Naive B cell (primary cell): ENCODE results near the gene KCNH4. TPM values are rescaled to one million over a fixed set of nuclear protein-coding genes. Genes with fewer than 3 reads are reported as not detected.
"Not testable (repeated sequence)": the region's sequence is repeated elsewhere in the genome, so short reads cannot be mapped to it uniquely, and the experiment has no call there.

Experiments
- ATAC-seq, 2 donors: fragments of 150-1000 bp; cut with Tn5 transposase; 2 replicates each; pipeline ENCODE4 v1.10.0; 2021; ENCODE audit warnings: low read depth in 2 of 2, mild to moderate bottlenecking in 2 of 2, moderate library complexity in 2 of 2
- DNase-seq: peaks from one replicate; pipeline ENCODE4 v3.0.0; 2022
- H3K27ac Mint-ChIP-seq, 6 donors: one replicate each; pipeline ENCODE4 v1.8.0; 2020 to 2022; ENCODE audit warnings: mild to moderate bottlenecking in 6 of 6, mixed read lengths in 6 of 6, moderate library complexity in 5 of 6, inconsistent platforms in 2 of 6
- H3K27me3 Mint-ChIP-seq, 3 donors: one replicate each; pipeline ENCODE4 v1.8.0; 2021 to 2022; ENCODE audit warnings: mixed read lengths in 3 of 3, mild to moderate bottlenecking in 1 of 3
- H3K36me3 Mint-ChIP-seq, 2 donors: one replicate each; pipeline ENCODE4 v1.8.0; 2020 to 2022; ENCODE audit warnings: mixed read lengths in 2 of 2, inconsistent platforms in 1 of 2, mild to moderate bottlenecking in 1 of 2
- H3K4me1 Mint-ChIP-seq, 3 donors: one replicate each; pipeline ENCODE4 v1.8.0; 2020 to 2022; ENCODE audit warnings: mixed read lengths in 3 of 3, inconsistent platforms in 1 of 3, mild to moderate bottlenecking in 1 of 3, moderate library complexity in 1 of 3
- H3K4me3 Mint-ChIP-seq, 8 donors: one replicate each; pipeline ENCODE4 v1.8.0; 2020 to 2022; ENCODE audit warnings: mild to moderate bottlenecking in 8 of 8, mixed read lengths in 8 of 8, moderate library complexity in 8 of 8, inconsistent platforms in 2 of 8
- H3K9me3 Mint-ChIP-seq, 7 donors: one replicate each; pipeline ENCODE4 v1.8.0; 2020 to 2022; ENCODE audit warnings: mixed read lengths in 7 of 7, mild to moderate bottlenecking in 5 of 7, inconsistent platforms in 2 of 7, moderate library complexity in 1 of 7
- polyA plus RNA-seq, 6 donors: library from polyadenylated mRNA; unstranded; fragments of 300-500 nt; fragmentation: Illumina TruSeq; gene quantifications; one replicate each; pipeline ENCODE4 v1.2.3, GENCODE V29; 2021; ENCODE audit warnings: low read depth in 6 of 6

KCNH4 gene
- polyA plus RNA-seq: under 1 TPM in 4 of 6 donors, not detected in 2; 0.09 to 0.17 (median 0.12) TPM

GRCh38 chr17:42180922-42181850 is at the start of gene KCNH4:
KCNH4 (minus strand) TSS chr17:42181142; CDS start chr17:42180945, 197 bp downstream.
- Mint-ChIP-seq H3K36me3 (no peaks in the 10 kb centered on the region), H3K9me3 (no peaks in the 10 kb centered on the region), H3K27ac (peak within 1 kb of the TSS in 5 of 6 donors; percentile 32 to 82 (median 58)), H3K4me1 (peaks cover 50 to 64% (median 55%) of the 10 kb centered on the region in 3 donors), H3K4me3 (peak within 1 kb of the TSS; percentile 69 to 87 (median 82)), H3K27me3 (peaks cover 0 to 8% (median 0%) of the 10 kb centered on the region in 3 donors)
- ATAC-seq (peak; percentile 44 to 56), DNase-seq (peak; percentile 83)

DNA sequence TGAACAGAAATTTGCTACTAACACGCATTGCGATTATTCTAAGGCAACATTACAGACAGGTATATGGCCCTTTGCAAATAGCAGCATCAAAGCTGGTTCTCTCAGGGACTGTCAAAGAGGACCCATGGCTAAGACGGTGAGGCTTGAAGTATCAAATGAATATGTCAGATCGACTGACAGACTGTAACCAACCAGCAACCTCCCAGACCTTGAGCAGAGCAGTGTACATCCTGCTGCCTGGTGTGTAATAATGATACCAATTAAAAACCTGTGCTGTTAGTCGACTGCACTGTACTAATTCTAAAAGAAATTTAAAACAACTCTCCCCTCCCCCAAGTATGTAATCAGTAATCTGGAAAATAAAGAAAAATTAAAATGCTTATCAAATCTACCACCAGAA is 49.3 kb upstream of the KCNH4 start:
- DNase-seq: no peak
- H3K27ac Mint-ChIP-seq: no peak overlapping the region
- no peak overlapping the region for H3K4me3 Mint-ChIP-seq

DNA sequence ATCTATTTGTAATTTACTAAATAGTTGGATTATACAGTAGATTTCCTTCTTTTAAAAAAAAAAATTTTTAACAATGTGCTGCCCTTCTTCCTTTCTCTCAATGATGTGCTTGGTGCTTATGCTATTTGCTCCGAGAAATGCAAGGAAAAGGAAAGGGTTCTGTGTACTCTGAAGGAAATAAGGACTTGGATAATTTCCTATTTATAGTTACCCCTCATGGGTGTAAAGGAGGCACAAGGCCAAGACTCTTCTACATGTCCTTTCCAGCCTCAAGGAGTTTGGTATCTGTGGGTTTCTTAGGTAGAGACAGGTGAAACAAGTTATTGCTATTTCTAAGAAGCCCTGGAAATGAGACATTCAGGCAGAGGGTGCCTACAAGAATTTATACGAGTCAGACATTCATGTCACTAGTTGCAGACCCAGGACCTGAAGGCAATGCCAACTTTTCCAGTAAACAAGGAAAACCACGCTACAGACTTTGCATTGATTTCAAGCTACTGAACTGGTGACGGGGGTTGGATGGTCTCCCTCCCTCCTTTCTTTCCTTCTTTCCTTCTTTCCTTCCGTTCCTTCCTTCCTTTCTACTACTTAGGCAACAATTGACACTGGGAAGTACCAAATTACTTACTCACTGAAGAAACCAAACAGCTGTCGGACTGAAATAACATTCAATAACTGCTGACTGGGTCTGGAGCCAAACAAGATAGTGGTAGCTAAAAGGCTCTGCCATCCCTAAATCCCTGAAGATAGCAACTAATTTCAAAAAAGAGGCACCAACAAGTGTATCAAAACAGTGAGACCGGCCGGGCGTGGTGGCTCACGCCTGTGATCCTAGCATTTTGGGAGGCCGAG is 47.1 kb upstream of the KCNH4 start:
- ATAC-seq: no peak
- H3K9me3 Mint-ChIP-seq: no peaks in the 10 kb centered on the region

More for the DNA sequence above, 49.3 kb upstream of the KCNH4 start:
- Mint-ChIP-seq H3K27me3 (no peaks in the 10 kb centered on the region), H3K4me1 (peaks cover 0 to 8% (median 6%) of the 10 kb centered on the region in 3 donors), H3K36me3 (no peaks in the 10 kb centered on the region), H3K9me3 (no peaks in the 10 kb centered on the region)
- ATAC-seq: no peak

GRCh38 chr17:42225646-42226045 is 44.7 kb upstream of the KCNH4 start:
- ATAC-seq: no peak

More for the DNA sequence above, 47.1 kb upstream of the KCNH4 start:
- peak overlapping the region in 1 of 6 donors; percentile 26 for H3K27ac Mint-ChIP-seq
- no peak overlapping the region for H3K4me3 Mint-ChIP-seq
- no peaks in the 10 kb centered on the region for H3K36me3 Mint-ChIP-seq
- DNase-seq: no peak
- no peaks in the 10 kb centered on the region for H3K27me3 Mint-ChIP-seq
- H3K4me1 Mint-ChIP-seq: peaks cover 0 to 2% (median 0%) of the 10 kb centered on the region in 3 donors

DNA sequence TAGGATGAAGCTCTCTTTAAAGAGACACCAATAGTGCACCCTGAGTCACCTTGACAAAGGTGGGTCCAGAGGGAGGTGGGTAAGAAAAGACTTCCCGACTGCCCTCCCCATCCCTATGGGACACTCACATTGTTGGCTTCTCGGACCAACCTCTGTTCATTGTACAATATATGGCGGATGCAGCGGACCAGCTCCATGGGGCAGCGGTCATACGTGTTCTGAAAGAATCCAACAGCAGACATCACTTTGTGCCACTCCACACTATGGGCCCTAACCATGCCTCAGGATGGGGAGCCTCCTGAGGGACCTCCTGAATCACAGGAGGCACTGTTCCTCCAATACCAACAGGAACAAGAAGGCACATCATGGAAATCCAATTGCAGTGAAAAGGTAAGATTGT is 43.7 kb upstream of the KCNH4 start:
- H3K4me1 Mint-ChIP-seq: peaks cover 5 to 8% (median 6%) of the 10 kb centered on the region in 3 donors
- H3K27ac Mint-ChIP-seq: peak overlapping the region in 1 of 6 donors; percentile 79
- ATAC-seq (no peak), DNase-seq (no peak)
- H3K27me3 Mint-ChIP-seq: no peaks in the 10 kb centered on the region
- peaks cover 0 to 8% of the 10 kb centered on the region in 2 donors for H3K36me3 Mint-ChIP-seq
- H3K9me3 Mint-ChIP-seq: no peaks in the 10 kb centered on the region
- no peak overlapping the region for H3K4me3 Mint-ChIP-seq

More at GRCh38 chr17:42225646-42226045, 44.7 kb upstream of the KCNH4 start:
- Mint-ChIP-seq H3K36me3 (peaks cover 0 to 8% of the 10 kb centered on the region in 2 donors), H3K27ac (peak overlapping the region in 1 of 6 donors; percentile 11), H3K4me1 (peaks cover 6 to 8% (median 7%) of the 10 kb centered on the region in 3 donors), H3K4me3 (no peak overlapping the region), H3K27me3 (no peaks in the 10 kb centered on the region), H3K9me3 (no peaks in the 10 kb centered on the region)
- no peak for DNase-seq

DNA sequence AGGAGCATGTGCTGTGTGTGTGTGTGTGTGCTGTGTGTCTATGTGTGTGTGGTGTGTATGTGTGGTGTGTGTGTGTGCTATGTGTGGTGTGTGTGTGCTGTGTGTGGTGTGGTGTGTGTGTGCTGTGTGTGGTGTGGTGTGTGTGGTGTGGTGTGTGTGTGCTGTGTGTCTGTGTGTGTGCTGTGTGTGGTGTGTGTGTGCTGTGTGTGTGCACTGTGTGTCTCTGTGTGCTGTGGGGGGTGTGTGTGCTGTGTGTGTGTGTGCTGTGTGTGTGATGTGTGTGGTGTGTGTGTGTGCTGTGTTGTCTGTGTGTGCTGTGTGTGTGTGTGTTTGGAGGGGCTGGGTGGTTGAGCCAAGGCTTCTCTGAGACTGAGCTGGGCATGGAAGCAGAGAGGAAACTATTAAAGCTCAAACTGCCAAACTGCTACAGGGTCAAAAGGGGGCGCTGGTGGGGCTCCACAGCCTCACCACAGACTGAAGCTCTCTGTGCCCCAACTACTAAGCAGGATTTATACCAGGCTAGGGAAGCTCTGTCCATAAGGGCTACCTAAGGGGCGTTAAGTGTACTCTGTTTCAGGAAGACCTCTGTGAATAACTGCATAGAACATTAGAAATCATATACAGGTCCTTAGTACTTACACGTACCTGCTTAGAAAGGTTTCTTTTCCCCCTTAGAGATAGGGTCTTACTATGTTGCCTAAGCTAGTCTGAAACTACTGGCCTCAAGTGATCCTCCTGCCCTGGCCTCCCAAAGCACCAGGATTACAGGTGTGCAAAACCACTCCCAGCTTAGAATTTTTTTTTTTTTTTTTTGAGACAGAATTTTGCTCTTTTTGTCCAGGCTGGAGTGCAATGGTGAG is 41.2 kb upstream of the KCNH4 start:
- Mint-ChIP-seq H3K9me3 (no peaks in the 10 kb centered on the region), H3K4me1 (peaks cover 5 to 10% (median 8%) of the 10 kb centered on the region in 3 donors), H3K27me3 (no peaks in the 10 kb centered on the region), H3K36me3 (peaks cover 8 to 21% of the 10 kb centered on the region in 2 donors), H3K27ac (peak overlapping the region in 5 of 6 donors; percentile 4 to 93 (median 55)), H3K4me3 (no peak overlapping the region)
- DNase-seq (peak; percentile 24), ATAC-seq (peak; percentile 67 to 80)

GRCh38 chr17:42219280-42219679 is 38.3 kb upstream of the KCNH4 start:
- H3K9me3 Mint-ChIP-seq, H3K4me3 Mint-ChIP-seq: not testable (repeated sequence)
- H3K36me3 Mint-ChIP-seq: peaks cover 13 to 26% of the 10 kb centered on the region in 2 donors

DNA sequence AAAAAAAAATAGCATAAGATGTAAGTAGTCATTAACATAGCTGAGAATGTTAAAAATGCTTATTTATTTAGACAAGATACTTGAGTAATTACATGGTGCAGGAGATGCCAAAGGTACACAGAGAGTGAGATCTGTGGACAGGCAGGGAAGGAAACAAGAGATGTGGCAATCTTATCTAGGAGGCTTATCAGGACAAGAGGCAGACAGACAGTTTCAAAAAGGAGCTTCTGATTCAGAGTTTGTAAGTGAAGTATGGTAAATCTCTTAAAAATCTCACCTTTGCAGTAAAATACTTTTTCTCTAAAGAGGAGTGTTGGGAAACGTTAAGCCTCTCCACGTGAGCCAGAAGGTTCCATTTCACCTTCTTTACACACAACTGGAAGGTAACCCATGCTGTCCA is 33.2 kb upstream of the KCNH4 start:
- no peak for DNase-seq
- H3K27ac Mint-ChIP-seq: no peak overlapping the region
- peaks cover 18 to 19% of the 10 kb centered on the region in 2 donors for H3K36me3 Mint-ChIP-seq

More at GRCh38 chr17:42219280-42219679, 38.3 kb upstream of the KCNH4 start:
- not testable (repeated sequence) for H3K27me3 Mint-ChIP-seq, DNase-seq, H3K27ac Mint-ChIP-seq, H3K4me1 Mint-ChIP-seq, ATAC-seq

GRCh38 chr17:42212382-42212781 is 31.4 kb upstream of the KCNH4 start:
- ATAC-seq (no peak), DNase-seq (no peak)
- H3K9me3 Mint-ChIP-seq: no peaks in the 10 kb centered on the region
- H3K4me1 Mint-ChIP-seq: peaks cover 0 to 3% (median 0%) of the 10 kb centered on the region in 3 donors
- no peak overlapping the region for H3K4me3 Mint-ChIP-seq
- no peaks in the 10 kb centered on the region for H3K27me3 Mint-ChIP-seq
- peaks cover 7 to 16% of the 10 kb centered on the region in 2 donors for H3K36me3 Mint-ChIP-seq
- peak overlapping the region in 1 of 6 donors; percentile 29 for H3K27ac Mint-ChIP-seq

More for the DNA sequence above, 33.2 kb upstream of the KCNH4 start:
- no peaks in the 10 kb centered on the region for H3K9me3 Mint-ChIP-seq
- H3K4me3 Mint-ChIP-seq: no peak overlapping the region
- no peaks in the 10 kb centered on the region for H3K27me3 Mint-ChIP-seq
- peaks cover 0 to 3% (median 0%) of the 10 kb centered on the region in 3 donors for H3K4me1 Mint-ChIP-seq
- no peak for ATAC-seq

DNA sequence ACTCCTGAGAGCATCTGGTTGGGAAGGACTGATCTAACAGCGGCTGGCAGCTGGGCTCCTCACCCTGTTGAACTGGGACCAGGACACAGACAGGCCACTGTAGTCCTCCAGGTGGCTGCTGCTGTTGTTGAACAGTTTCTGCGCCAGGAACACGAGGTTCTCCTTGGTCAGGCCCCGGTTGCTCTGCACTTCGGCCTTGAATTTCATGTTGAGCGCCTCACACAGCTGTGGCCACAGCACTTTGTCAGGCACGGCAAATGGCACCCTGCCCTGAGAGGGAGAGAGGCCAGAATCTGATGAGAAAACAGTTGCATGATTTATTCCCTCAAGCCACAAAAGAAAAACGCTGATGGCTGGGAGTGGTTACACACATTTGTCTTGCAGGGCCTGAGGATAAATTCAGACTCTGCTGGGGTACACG is 31.0 kb upstream of the KCNH4 start:
- H3K4me3 Mint-ChIP-seq, H3K27me3 Mint-ChIP-seq, DNase-seq, H3K4me1 Mint-ChIP-seq, ATAC-seq, H3K9me3 Mint-ChIP-seq: not testable (repeated sequence)
- peak overlapping the region in 1 of 6 donors; percentile 11 for H3K27ac Mint-ChIP-seq
- peaks cover 3 to 14% of the 10 kb centered on the region in 2 donors for H3K36me3 Mint-ChIP-seq

- H3K36me3 Mint-ChIP-seq: peaks cover 0 to 12% of the 10 kb centered on the region in 2 donors
- no peak overlapping the region for H3K4me3 Mint-ChIP-seq
- H3K27ac Mint-ChIP-seq: no peak overlapping the region
- DNase-seq: no peak
- H3K4me1 Mint-ChIP-seq: no peaks in the 10 kb centered on the region
- no peaks in the 10 kb centered on the region for H3K9me3 Mint-ChIP-seq
- no peaks in the 10 kb centered on the region for H3K27me3 Mint-ChIP-seq
- ATAC-seq: no peak
These were observed 29.1 kb upstream of the KCNH4 start for GRCh38 chr17:42210046-42210445.

GRCh38 chr17:42206153-42206612 is 25.2 kb upstream of the KCNH4 start:
- H3K36me3 Mint-ChIP-seq: peaks cover 12 to 14% of the 10 kb centered on the region in 2 donors
- not testable (repeated sequence) for H3K27me3 Mint-ChIP-seq, DNase-seq, H3K4me1 Mint-ChIP-seq, ATAC-seq, H3K4me3 Mint-ChIP-seq, H3K9me3 Mint-ChIP-seq
- peak overlapping the region in 1 of 6 donors; percentile 66 for H3K27ac Mint-ChIP-seq
